BJ (cell line): ENCODE results near the gene CD101. TPM values are rescaled to one million over a fixed set of nuclear protein-coding genes. Genes with fewer than 3 reads are reported as not detected.

Experiments
- CTCF ChIA-PET: fragments of 350-600 bp; formaldehyde crosslinking; extraction: SDS; loops from one replicate; lab custom pipeline; 2021; ENCODE audit warnings: antibody characterized with exemption, inconsistent platforms; lab: Yijun Ruan, JAX
- POLR2A ChIA-PET: fragments of 300-600 bp; sonication (Branson Sonifier 250); formaldehyde crosslinking; extraction: SDS; loops from one replicate; lab custom pipeline; 2021; ENCODE audit warnings: antibody characterized with exemption; lab: Charles Lee
- DNase-seq: peaks from one replicate; pipeline ENCODE4 v3.0.0-alpha.2; 2011; ENCODE audit warnings: low read depth
- H3K27me3 ChIP-seq: 2 replicates; pipeline ENCODE4 v1.6.0; 2011; ENCODE audit warnings: low read length; ENCODE audit not compliant: control insufficient read depth, insufficient read depth
- H3K36me3 ChIP-seq: 2 replicates; pipeline ENCODE4 v1.5.1; 2011; ENCODE audit warnings: low read length; ENCODE audit not compliant: control insufficient read depth, insufficient read depth
- H3K4me3 ChIP-seq: 2 replicates; pipeline ENCODE4 v1.5.1; 2011; ENCODE audit warnings: low read depth, mild to moderate bottlenecking, control low read depth, low read length
- polyA plus RNA-seq: library from polyadenylated mRNA; depleted of rRNA; stranded (reverse); fragments of >200 nt; gene quantifications from 2 replicates; pipeline ENCODE4 v1.2.3, GENCODE V29; 2011
- TF ChIP-seq, protein P1 (sequence below): IDR thresholded peaks from 2 replicates; pipeline ENCODE4 v1.5.1; 2011; ENCODE audit warnings: low read depth, mild to moderate bottlenecking, control low read depth, inconsistent platforms, low read length, moderate library complexity; ENCODE audit not compliant: insufficient read depth

The CD101 gene
- polyA plus RNA-seq, 1 experiment: 0.12 TPM

DNA sequence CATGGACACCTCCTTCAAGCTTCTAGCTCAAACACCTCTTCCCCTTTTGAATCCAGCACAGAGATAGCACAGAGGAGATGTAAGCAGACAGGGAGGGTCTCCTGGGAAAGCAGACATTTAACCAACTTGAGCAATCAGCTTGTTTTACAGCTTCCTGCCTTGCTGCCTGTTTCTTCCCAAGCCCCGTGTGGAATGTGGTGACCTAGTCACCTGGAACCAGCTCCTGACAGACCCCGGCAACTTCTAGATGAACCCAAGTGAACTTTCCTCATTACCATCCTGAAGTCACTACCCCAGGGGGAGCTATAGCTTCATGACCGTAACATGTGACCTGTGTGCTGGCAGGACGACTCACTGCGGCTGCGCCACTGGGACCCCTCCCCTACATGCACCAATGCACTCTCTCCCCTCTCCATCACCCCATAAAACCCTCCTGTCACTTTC, 34.5 kb downstream of the CD101 start:
- DNase-seq: no peak
- H3K36me3 ChIP-seq: no peaks in the 10 kb centered on the region
- no peak overlapping the region for H3K4me3 ChIP-seq
- peaks cover 2% of the 10 kb centered on the region; the same call in 1 of the 2 replicates for H3K27me3 ChIP-seq
- POLR2A ChIA-PET: no interaction called here
- TF ChIP-seq, protein P1, sequence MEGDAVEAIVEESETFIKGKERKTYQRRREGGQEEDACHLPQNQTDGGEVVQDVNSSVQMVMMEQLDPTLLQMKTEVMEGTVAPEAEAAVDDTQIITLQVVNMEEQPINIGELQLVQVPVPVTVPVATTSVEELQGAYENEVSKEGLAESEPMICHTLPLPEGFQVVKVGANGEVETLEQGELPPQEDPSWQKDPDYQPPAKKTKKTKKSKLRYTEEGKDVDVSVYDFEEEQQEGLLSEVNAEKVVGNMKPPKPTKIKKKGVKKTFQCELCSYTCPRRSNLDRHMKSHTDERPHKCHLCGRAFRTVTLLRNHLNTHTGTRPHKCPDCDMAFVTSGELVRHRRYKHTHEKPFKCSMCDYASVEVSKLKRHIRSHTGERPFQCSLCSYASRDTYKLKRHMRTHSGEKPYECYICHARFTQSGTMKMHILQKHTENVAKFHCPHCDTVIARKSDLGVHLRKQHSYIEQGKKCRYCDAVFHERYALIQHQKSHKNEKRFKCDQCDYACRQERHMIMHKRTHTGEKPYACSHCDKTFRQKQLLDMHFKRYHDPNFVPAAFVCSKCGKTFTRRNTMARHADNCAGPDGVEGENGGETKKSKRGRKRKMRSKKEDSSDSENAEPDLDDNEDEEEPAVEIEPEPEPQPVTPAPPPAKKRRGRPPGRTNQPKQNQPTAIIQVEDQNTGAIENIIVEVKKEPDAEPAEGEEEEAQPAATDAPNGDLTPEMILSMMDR: no peak
- CTCF ChIA-PET: no interaction called here

DNA sequence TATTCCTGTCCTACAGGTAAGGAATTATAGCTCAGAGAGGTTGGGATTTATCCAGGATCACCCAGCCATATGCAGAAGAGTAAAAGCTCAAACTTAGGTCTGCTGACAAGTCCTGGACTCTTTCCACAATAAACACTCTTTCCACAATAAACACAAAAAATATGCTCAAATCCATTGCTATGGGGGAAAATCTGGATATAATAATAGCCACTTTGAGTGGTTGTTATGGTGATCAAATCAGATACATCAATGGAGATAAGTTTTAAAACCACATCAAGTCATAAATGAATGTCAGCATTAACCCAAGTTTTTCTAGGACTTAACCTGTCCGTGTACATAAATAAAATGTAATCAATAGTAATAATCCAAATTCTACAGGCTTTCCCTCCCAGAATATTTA, 36.2 kb downstream of the CD101 start:
- H3K4me3 ChIP-seq: no peak overlapping the region
- TF ChIP-seq, protein P1: no peak
- no peaks in the 10 kb centered on the region for H3K36me3 ChIP-seq
- ChIA-PET POLR2A (no interaction called here), CTCF (interaction anchor here (1.4 kb wide), 1 partner anchor 9 kb away, joined by 4 read pairs; no protein-coding TSS in a partner anchor)
- no peak for DNase-seq
- no peaks in the 10 kb centered on the region for H3K27me3 ChIP-seq

DNA sequence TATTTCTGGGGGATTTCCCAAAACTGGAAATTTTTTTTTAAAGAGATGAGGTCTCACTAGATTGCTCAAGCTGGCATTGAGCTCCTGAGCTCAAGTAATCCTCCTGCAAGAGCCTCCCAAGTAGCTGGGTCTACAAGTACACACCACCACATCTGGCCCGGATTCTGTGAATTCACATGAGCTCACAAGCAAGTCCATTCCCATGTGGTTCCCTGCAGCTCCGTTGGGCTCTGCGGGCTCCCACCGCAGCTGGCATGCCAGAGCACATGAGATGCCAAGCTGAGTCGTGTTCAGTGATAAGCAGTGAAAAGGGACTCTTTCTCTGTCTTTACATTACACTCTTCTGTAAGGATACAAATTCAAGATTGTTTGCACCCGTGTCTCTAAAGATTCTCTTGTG, 36.7 kb downstream of the CD101 start:
- ChIA-PET CTCF (interaction anchor here (1.4 kb wide), 1 partner anchor 9 kb away, joined by 4 read pairs; no protein-coding TSS in a partner anchor), POLR2A (no interaction called here)
- Histone ChIP-seq H3K36me3 (no peaks in the 10 kb centered on the region), H3K27me3 (no peaks in the 10 kb centered on the region), H3K4me3 (no peak overlapping the region)
- DNase-seq: no peak
- TF ChIP-seq, protein P1: no peak

DNA sequence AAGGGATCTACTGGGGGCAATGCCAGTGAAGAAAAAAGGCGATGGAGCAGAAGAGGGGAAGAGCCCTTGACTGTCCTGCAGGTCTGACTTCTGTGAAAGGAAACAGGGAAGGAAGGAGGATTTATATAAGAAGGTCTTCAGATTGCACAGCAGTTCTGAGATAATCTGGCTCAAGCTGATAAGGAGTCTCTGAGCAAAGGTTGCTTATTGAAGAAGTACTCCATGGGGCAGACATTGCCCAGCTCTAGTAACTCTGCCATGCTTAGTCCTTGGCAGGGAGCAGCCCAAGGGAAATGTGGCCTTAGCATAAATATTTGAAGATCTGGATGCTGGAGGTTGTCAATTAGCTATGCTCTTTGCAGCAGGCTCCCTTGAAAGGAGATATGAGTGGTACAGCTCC, 42.7 kb downstream of the CD101 start:
- H3K36me3 ChIP-seq: no peaks in the 10 kb centered on the region
- peaks cover 2% of the 10 kb centered on the region; the same call in 1 of the 2 replicates for H3K27me3 ChIP-seq
- DNase-seq: no peak
- H3K4me3 ChIP-seq: no peak overlapping the region
- TF ChIP-seq, protein P1: no peak
- ChIA-PET CTCF (interaction anchor here (1.9 kb wide), 1 partner anchor 307 kb away, joined by 10 read pairs; no protein-coding TSS in a partner anchor), POLR2A (no interaction called here)

DNA sequence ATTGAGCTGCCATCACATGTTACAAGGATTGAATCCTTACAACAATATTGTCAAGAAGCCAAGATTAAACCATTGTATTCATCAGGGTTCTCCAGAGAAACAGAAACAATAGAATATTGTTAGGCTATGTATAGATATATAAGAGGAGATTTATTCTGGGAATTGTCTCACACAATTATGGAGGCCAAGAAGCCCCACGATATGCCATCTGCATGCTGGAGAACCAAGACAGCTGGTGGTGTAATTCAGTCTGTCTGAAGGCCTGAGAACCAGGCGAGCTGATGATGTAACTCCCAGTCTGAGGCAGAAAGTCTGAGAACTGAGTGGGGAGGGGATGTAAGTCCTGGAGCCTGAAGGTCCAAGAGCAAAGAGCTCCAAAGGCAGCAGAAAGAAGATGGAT, 44.1 kb downstream of the CD101 start:
- CTCF ChIA-PET: interaction anchor here (1.6 to 1.9 kb wide), 4 partner anchors 9 to 308 kb away, joined by 3 to 10 read pairs (median 4); no protein-coding TSS in a partner anchor
- H3K4me3 ChIP-seq: no peak overlapping the region
- POLR2A ChIA-PET: no interaction called here
- no peaks in the 10 kb centered on the region for H3K36me3 ChIP-seq
- TF ChIP-seq, protein P1: no peak
- peaks cover 2% of the 10 kb centered on the region; the same call in 1 of the 2 replicates for H3K27me3 ChIP-seq
- no peak for DNase-seq
